Peyer's patch (tissue), 4 donors: ENCODE results near the gene LFNG.
A peak's percentile ranks its signal among the peaks of the same experiment; 100 is the strongest.

Source experiments
- POLR2A ChIP-seq, 2 donors: fragments of 450-650 bp; IDR thresholded peaks; one replicate each; pipeline ENCODE4 v1.5.1; 2017; ENCODE audit warnings: antibody characterized with exemption in 2 of 2, mild to moderate bottlenecking in 2 of 2, moderate library complexity in 2 of 2
- TF ChIP-seq, protein P1 (sequence below), 6 experiments: fragments of 450-650 bp in 4 of 6; fragments of 200-600 bp in 2 of 6; sonication (generic) in 1 of 6; IDR thresholded peaks; one replicate each; pipeline ENCODE4 v1.5.1; 2017 to 2019; ENCODE audit warnings: antibody characterized with exemption in 6 of 6, mild to moderate bottlenecking in 3 of 6, moderate library complexity in 1 of 6

DNA sequence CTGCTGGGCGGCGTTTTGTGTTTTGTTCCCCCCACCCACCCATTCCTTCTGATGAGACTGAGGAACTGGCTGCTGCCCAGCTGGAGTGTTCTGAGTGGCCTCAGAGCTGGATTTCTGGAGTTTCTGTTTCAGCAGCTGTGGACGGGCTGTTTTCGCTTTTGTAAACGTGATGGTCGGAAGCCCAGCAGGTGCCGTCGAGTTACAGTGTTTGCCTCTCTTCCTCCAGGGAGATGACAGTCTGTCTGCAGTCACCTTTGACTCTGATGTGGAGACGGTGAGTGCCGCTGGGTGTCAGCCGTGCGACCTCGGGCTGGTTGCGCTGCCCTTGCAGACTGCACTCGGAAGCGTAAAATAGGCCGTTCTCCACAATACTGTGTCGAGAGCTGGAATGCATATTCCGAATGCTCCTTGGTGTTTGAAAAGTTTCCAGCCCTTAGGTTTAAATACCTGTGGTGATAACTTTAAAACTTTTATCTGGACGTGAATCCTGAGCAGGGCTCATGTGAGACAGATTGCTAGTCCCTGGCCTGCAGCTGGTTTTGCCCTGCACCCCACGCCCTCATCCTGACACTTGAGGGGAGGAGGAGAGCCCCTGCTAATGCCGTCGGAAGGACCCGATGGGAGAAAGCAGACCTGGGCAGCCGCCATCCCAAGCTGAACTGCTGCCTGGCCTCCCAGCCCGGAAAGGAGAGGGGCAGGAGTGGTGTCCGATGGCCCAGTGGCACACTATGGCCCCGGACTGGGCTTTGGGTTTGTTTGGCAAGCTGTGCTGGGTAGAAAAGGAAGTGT is 47.5 kb downstream of the LFNG start:
- TF ChIP-seq, protein P1, sequence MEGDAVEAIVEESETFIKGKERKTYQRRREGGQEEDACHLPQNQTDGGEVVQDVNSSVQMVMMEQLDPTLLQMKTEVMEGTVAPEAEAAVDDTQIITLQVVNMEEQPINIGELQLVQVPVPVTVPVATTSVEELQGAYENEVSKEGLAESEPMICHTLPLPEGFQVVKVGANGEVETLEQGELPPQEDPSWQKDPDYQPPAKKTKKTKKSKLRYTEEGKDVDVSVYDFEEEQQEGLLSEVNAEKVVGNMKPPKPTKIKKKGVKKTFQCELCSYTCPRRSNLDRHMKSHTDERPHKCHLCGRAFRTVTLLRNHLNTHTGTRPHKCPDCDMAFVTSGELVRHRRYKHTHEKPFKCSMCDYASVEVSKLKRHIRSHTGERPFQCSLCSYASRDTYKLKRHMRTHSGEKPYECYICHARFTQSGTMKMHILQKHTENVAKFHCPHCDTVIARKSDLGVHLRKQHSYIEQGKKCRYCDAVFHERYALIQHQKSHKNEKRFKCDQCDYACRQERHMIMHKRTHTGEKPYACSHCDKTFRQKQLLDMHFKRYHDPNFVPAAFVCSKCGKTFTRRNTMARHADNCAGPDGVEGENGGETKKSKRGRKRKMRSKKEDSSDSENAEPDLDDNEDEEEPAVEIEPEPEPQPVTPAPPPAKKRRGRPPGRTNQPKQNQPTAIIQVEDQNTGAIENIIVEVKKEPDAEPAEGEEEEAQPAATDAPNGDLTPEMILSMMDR (IDR thresholded peaks at IDR 0.05): peak in 4 of 6 experiments; percentile 12 to 40 (median 24)
- no peak for TF ChIP-seq POLR2A (IDR thresholded peaks at IDR 0.05)
